ENCODE measurements around the gene LSAMP. TPM values are rescaled to one million over a fixed set of nuclear protein-coding genes. Genes with fewer than 3 reads are reported as not detected.

Gene LSAMP
- total RNA-seq, 1 donor: 1.3 TPM

DNA sequence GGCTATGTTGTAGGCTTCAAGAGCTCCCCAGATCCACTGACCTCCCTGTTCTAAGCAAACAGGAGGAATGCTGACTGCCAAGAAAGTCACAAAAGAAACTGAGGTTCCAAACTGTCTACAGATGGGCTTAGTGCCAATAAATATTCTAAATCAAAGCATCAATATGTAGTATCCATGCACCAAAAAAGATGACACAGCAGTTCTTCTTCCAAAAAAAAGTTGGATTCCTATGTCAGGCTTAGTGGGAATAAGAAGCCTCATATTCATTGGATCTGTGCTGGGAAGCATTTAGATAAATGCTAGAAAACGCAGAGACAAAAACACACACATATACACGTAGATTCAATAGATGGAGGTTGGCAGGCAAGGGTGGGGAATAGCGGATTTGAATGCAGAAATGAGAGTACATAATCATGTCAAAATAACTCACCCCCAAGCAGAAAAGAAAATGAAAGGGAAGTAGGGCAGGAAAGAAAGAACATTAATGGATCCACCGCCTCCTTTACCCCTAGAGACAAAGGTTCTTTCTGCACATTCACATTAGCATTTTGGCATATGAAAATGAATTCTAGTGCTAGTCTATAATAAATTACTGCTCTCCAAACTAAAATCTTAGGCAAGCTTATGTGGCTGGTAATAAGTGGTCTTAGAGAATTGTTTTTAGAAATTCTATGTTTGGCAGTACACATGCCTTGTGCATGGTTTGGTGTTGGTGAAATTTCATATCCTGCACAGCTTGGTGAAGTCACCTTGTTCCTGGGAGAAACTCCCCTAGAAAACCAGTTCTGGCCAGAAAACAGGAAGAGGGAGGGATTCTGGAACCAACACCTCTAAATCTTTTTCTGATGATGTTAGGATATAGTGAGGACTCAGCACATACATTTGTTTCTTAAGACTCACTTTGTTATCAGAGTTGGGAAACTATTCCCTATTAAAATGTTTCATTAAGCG lies 283.4 kb downstream of the LSAMP start:
- no peak for DNase-seq (ENCODE audit: low read depth)
- no peak overlapping the region for H3K4me3 ChIP-seq (ENCODE audit: low read depth, low read length)
- no peak for TF ChIP-seq CTCF (IDR thresholded peaks at IDR 0.05; ENCODE audit: insufficient read depth, low read depth, low read length)

DNA sequence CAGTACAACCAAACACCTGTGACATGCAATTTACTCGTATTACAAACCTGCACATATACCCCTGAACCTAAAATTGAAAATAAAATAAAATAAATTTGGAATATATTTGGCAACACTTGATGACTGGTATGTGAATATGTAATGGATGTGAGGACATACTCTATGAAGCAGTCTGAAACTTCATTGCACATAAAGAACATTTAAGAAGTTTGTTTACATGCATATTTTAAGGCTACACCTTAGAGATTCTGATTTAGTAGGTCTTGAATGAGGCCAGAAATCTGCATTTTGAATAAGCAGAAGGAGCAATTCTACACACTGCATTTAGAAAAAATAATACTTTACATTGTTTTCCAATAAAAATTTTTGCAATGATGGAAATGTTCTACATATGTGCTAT lies 284.7 kb downstream of the LSAMP start:
- no peak for TF ChIP-seq CTCF (IDR thresholded peaks at IDR 0.05; ENCODE audit: insufficient read depth, low read depth, low read length)
- no peak for DNase-seq (ENCODE audit: low read depth)
- H3K4me3 ChIP-seq (ENCODE audit: low read depth, low read length): no peak overlapping the region

- no peak for TF ChIP-seq CTCF (IDR thresholded peaks at IDR 0.05; ENCODE audit: insufficient read depth, low read depth, low read length)
- peak; percentile 13 for DNase-seq (ENCODE audit: low read depth)
- H3K4me3 ChIP-seq (ENCODE audit: low read depth, low read length): no peak overlapping the region
These were observed 289.4 kb downstream of the LSAMP start for GRCh38 chr3:116155841-116156240.

DNA sequence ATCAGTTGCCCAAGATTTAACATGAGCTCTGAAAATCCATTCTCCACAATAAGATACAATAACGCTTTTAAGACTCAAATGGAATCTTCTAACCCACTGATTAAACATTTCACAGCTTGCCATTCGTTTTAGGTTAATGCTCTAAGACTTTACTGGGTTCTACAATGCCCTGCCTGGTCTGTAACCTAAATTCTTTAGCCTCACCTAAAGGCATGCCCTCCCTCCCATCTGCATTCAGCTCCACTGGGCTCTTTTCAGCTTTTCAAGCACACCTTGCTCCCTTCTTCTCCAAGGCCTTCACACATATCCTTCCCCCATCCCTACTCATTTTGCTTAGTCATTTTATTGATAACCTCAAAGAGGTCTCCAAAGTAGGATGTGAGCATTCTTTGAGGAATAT lies 290.9 kb downstream of the LSAMP start:
- no peak for TF ChIP-seq CTCF (IDR thresholded peaks at IDR 0.05; ENCODE audit: insufficient read depth, low read depth, low read length)
- no peak overlapping the region for H3K4me3 ChIP-seq (ENCODE audit: low read depth, low read length)
- DNase-seq (ENCODE audit: low read depth): no peak

DNA sequence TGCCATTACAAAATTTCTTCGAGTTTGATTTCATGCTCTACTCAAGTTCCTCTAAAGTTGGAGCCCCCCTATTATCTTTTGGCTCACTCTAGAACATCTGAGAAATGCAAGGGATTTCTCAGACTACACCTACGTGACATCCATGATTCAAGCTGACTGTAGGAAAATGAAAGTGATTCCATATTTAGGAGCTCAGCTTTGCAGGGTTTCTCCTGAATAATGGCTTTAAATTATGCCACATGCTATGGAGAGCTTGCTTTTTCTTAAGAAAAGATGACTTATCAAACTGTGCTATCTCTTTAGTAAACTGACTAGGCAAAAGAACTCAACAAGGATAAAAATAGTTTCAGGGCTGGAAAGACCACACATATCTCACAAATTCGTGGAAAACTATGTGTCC lies 292.1 kb downstream of the LSAMP start:
- DNase-seq (ENCODE audit: low read depth): no peak
- TF ChIP-seq CTCF (IDR thresholded peaks at IDR 0.05; ENCODE audit: insufficient read depth, low read depth, low read length): no peak
- H3K4me3 ChIP-seq (ENCODE audit: low read depth, low read length): no peak overlapping the region

DNA sequence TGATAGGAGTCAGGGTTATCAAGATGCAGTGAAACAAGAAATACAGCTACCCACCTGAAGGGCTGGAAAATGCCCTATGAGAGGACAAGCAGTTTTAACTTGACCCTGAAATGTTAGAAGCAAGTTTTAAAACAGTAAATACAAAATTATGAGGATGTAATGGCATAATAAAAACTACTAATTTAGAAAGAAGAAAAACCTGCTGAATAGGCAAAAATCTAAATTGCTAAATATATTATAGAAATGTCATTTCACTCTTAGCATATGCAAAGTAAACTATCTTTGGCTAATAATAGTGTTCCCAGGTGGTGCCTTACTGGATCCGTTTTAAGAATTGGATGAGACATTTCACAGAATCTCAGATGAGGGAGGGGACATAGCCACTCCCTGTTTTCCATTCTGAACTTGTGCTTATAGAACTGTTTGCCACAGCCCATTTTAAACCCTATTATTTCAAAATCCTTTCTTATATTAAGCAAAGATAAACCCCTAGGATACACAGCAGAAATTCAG lies 294.6 kb downstream of the LSAMP start:
- DNase-seq (ENCODE audit: low read depth): no peak
- H3K4me3 ChIP-seq (ENCODE audit: low read depth, low read length): no peak overlapping the region
- no peak for TF ChIP-seq CTCF (IDR thresholded peaks at IDR 0.05; ENCODE audit: insufficient read depth, low read depth, low read length)

All from fibroblast of villous mesenchyme (primary cell).